AG10803 (cell line): Measurements from ENCODE around the gene ATP5PB.

Source experiments
- DNase-seq: peaks from one replicate; pipeline ENCODE4 v3.0.0; 2010; ENCODE audit warnings: low read depth
- H3K4me3 ChIP-seq: 2 replicates; pipeline ENCODE4 v1.5.1; 2011; ENCODE audit warnings: mild to moderate bottlenecking, low read length, control low read depth
- TF ChIP-seq, protein P1 (sequence below): conservative IDR thresholded peaks from 2 replicates; pipeline ENCODE4 v1.5.1; 2011; ENCODE audit warnings: mild to moderate bottlenecking, low read length, control low read depth, inconsistent platforms

Gene ATP5PB, protein sequence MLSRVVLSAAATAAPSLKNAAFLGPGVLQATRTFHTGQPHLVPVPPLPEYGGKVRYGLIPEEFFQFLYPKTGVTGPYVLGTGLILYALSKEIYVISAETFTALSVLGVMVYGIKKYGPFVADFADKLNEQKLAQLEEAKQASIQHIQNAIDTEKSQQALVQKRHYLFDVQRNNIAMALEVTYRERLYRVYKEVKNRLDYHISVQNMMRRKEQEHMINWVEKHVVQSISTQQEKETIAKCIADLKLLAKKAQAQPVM

DNA sequence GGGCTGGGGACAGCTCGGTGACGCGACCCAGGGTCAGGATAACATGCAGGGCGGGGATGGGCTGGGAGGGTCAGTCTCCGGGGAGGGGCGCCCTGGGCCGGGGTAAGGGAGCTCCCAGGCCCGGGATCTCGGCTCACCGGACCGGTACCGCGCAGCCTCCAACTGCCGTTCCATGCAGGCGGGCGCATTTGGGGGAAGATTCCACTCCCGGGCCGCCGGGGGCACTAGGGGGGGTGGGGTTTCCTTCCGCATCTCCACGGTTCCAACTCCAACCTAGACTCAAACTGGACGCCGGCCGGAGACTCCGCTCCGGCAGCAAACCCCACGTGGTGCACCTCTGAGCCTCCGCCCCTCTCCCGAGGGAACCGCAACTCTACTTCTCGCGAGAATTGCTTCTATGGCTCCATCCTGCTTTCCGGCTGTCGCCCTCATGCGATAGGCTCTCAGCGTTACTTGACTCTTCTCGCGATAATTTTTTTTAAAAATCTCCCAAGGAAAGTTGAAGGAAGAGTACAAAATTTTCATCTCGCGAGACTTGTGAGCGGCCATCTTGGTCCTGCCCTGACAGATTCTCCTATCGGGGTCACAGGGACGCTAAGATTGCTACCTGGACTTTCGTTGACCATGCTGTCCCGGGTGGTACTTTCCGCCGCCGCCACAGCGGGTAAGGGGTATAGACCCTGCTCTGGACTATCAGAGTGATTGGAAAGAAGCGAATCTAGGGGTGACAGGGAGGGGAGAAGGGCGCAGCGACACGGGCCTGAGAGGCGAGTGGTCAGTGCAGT lies at the start of gene ATP5PB, which contains the start of gene WDR77:
Gene ATP5PB, plus strand, starts transcription at position 547 of the 785 bp plus-strand sequence. Its CDS starts 78 bp downstream, at position 625.
Gene WDR77, minus strand, starts transcription at position 339 of the 785 bp plus-strand sequence. Its CDS starts 87 bp downstream, at position 252.
- DNase-seq: peak; percentile 99
- H3K4me3 ChIP-seq: peak within 1 kb of the TSS; percentile 96
- TF ChIP-seq, protein P1, sequence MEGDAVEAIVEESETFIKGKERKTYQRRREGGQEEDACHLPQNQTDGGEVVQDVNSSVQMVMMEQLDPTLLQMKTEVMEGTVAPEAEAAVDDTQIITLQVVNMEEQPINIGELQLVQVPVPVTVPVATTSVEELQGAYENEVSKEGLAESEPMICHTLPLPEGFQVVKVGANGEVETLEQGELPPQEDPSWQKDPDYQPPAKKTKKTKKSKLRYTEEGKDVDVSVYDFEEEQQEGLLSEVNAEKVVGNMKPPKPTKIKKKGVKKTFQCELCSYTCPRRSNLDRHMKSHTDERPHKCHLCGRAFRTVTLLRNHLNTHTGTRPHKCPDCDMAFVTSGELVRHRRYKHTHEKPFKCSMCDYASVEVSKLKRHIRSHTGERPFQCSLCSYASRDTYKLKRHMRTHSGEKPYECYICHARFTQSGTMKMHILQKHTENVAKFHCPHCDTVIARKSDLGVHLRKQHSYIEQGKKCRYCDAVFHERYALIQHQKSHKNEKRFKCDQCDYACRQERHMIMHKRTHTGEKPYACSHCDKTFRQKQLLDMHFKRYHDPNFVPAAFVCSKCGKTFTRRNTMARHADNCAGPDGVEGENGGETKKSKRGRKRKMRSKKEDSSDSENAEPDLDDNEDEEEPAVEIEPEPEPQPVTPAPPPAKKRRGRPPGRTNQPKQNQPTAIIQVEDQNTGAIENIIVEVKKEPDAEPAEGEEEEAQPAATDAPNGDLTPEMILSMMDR: no peak

DNA sequence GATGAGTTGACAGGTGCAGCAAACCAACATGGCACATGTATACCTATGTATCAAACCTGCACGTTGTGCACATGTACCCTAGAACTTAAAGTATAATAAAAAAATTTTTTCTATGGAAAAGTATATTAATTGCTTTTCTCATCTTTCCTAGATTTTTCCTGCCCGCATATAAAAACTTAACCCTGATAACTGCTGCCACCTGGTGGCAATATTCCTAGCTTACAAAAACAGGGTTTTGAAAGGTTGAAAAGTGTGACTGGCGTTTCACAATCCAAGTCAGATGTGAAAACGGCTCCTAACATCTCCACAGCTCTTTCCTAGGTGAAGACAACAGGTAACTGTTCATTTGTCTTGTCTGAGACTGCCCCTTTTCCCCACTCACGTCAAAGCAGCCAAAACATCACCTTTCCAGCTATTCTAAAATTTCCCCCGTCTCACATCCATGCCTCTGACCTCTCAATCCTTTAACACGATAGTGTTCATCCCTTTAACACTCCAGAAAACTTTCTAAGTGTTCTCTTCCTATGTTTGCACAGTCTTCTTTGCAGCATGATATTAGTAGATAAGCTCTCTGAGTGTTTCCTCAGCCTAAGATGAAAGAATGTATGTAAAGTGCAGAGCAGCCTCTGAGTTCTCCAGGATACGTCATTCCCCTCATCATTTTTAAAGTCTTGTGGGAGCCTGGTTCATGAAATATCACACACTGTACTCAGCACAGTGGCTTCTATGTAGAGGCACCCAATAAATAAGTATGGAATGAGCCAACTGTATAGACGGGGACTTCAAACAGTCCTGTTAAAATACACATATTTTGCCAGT lies 49.3 kb upstream of the ATP5PB start:
- DNase-seq: peak; percentile 46
- H3K4me3 ChIP-seq: no peak overlapping the region
- TF ChIP-seq, protein P1: peak; percentile 74

DNA sequence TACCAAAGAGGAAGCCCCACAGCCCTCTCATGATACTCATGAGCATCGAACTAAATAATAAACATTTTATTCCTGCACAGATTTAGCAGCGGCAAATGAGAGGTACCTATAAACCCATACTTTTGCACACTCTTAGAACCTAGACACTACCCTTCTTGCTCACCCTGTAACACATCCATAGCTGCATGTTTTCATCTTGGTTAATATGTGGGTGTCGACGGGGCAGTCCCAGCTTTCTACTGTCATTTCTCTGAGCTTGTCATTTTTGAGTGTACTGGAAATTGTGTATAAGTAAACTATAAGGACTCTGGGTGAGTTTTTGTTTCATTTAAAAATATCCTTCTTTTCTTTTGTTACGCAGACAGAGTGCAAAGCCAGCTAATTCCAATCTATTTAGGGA lies 47.2 kb upstream of the ATP5PB start:
- no peak overlapping the region for H3K4me3 ChIP-seq
- TF ChIP-seq, protein P1: no peak
- no peak for DNase-seq

DNA sequence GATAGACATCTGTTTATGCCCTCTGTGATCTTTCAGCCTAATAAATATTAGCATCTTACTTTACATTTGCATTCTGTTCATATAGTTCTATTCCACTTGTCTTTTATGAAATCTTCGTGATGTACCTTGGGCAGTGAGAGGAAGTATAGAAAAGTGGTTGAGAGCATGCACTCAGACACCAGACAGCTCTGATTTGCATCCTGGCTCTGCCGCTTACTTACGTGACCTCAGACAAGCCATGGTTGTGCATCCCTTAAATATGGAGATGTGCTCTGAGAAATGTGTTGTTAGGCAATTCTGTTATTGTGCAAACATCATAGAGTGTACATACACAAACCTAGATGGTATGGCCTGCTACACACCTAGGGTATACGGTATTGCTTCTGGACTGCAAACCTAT lies 44.7 kb upstream of the ATP5PB start:
- TF ChIP-seq, protein P1: no peak
- H3K4me3 ChIP-seq: no peak overlapping the region
- no peak for DNase-seq

DNA sequence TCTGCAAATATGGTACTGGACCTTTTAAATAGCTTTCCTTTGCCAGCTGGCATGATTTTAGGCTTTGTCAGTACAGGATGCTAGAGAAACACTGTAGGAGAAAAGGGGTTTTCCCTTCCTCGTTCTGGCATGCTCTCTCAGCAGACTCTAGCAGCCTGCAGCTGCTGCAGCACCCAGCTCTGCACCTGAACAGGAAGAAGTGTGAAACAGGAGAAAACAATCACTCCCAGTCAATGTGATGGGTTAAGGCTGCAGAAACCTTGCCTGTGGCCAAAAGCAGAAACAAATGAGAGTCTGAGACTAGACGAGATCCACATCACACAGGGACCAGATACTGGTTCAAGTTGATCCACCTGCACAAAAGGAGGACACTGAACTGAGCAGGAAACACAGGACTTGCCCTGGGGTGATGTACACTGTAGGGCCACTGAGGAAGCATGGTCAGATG lies 42.9 kb upstream of the ATP5PB start:
- peak; percentile 13 for DNase-seq
- H3K4me3 ChIP-seq: no peak overlapping the region
- TF ChIP-seq, protein P1: no peak

DNA sequence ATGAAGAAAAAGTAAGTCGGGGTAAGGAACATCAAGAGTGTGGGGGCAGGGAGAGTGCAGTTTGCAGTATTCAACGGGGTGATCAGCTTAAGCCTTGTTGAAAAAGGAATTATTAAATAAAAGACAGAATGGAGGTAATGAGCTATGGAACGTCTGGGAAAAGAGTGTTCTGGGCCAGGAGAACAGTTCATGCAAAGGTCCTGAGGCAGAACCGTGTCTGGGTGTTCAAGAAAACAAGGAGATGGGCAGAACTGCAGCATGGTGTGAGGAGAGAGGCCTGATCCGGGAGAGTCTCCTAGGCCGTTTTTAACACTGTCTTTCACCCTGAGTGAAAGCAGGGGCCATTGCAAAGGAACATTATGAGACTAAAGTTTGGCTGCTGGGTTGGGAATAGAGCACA lies 42.0 kb upstream of the ATP5PB start:
- TF ChIP-seq, protein P1: no peak
- H3K4me3 ChIP-seq: no peak overlapping the region
- DNase-seq: no peak
